Measurements from ENCODE around the gene EYS. TPM values are rescaled to one million over a fixed set of nuclear protein-coding genes. Genes with fewer than 3 reads are reported as not detected.

EYS gene
- total RNA-seq, 1 experiment from 2014 or later = 1.5 TPM

DNA sequence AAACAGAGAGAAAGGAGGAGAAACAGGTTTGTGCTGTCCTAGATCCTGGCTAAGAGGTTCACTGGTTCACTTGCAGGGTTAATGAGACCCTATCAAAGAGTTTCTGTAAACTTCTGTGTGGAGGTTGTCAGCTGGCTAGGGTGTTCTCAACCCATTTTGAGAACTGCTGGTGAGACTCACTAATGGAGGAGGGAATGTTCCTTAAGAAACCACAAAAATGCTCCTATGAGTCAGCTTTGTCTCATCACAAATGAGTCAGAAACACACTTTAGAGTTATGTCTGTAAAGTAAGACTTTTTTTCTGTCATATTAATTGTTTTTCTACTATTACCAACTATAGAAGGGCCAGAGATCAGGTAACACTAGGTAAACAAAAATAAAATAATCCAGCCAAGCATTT, 1187.0 kb downstream of the EYS start:
- no peak for TF ChIP-seq CTCF (IDR thresholded peaks at IDR 0.05; ENCODE audit: unreplicated experiment)
- H3K27me3 Mint-ChIP-seq (ENCODE audit: insufficient read depth, unreplicated experiment) = no peaks in the 10 kb centered on the region
- peak overlapping the region; percentile 93 for H3K27ac Mint-ChIP-seq (ENCODE audit: low read depth, unreplicated experiment)
- H3K9me3 Mint-ChIP-seq (ENCODE audit: unreplicated experiment) = peaks cover 8% of the 10 kb centered on the region
- peak overlapping the region; percentile 4 for H3K4me3 Mint-ChIP-seq (ENCODE audit: unreplicated experiment)
- BruUV-seq (replicated peaks) = no TSS peak
- DNase-seq (ENCODE audit: unreplicated experiment) = peak; percentile 89
- H3K4me1 Mint-ChIP-seq (ENCODE audit: insufficient read depth, unreplicated experiment) = peaks cover 32% of the 10 kb centered on the region
- CTCF ChIA-PET = interaction anchor here (0.6 kb wide), 1 partner anchor 24 kb away, joined by 4 read pairs; no protein-coding TSS in a partner anchor
- H3K36me3 Mint-ChIP-seq (ENCODE audit: insufficient read depth, unreplicated experiment) = no peaks in the 10 kb centered on the region
- POLR2A ChIA-PET = interaction anchor here (0.7 kb wide), 3 partner anchors 12 to 1440 kb away, joined by 3 to 4 read pairs (median 3); no protein-coding TSS in a partner anchor
- intact Hi-C loops (cut with micrococcal nuclease) = no loop called here

GRCh38 chr6:64516393-64516792, 1190.6 kb downstream of the EYS start:
- Mint-ChIP-seq H3K27me3 (ENCODE audit: insufficient read depth, unreplicated experiment) (no peaks in the 10 kb centered on the region), H3K36me3 (ENCODE audit: insufficient read depth, unreplicated experiment) (no peaks in the 10 kb centered on the region), H3K9me3 (ENCODE audit: unreplicated experiment) (peaks cover 8% of the 10 kb centered on the region), H3K4me1 (ENCODE audit: insufficient read depth, unreplicated experiment) (peaks cover 32% of the 10 kb centered on the region), H3K4me3 (ENCODE audit: unreplicated experiment) (no peak overlapping the region), H3K27ac (ENCODE audit: low read depth, unreplicated experiment) (no peak overlapping the region)
- CTCF ChIA-PET = interaction anchor here (0.9 to 1.0 kb wide), 3 partner anchors 9 to 238 kb away, joined by 3 to 4 read pairs (median 4); no protein-coding TSS in a partner anchor
- DNase-seq (ENCODE audit: unreplicated experiment) = no peak
- intact Hi-C loops (cut with micrococcal nuclease) = no loop called here
- no peak for TF ChIP-seq CTCF (IDR thresholded peaks at IDR 0.05; ENCODE audit: unreplicated experiment)
- POLR2A ChIA-PET = interaction anchor here (0.6 to 1.0 kb wide), 2 partner anchors 11 to 283 kb away, joined by 3 to 5 read pairs; no protein-coding TSS in a partner anchor
- no TSS peak for BruUV-seq (replicated peaks)

DNA sequence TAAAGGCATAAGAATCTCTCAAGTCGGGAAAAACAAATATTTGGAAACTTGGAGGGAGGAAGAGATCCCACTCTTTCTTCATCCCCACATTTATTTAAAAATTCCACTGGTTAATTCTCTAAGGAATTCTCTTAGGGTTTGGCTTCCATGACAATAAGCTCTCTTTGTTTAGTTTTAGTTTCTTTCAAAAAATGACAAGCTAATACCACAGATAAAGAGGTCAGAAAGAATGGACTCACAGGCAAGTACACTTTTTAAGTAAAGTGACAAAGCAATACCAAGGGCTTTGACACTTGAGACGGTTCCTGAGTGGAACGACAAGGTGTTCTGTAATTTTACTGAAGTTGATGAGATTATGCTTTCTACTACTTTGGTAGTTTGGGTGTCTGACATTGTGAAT, 1199.4 kb downstream of the EYS start:
- POLR2A ChIA-PET = interaction anchor here (1.0 kb wide), 1 partner anchor 13 kb away, joined by 4 read pairs; no protein-coding TSS in a partner anchor
- Mint-ChIP-seq H3K27ac (ENCODE audit: low read depth, unreplicated experiment) (no peak overlapping the region), H3K4me3 (ENCODE audit: unreplicated experiment) (no peak overlapping the region), H3K4me1 (ENCODE audit: insufficient read depth, unreplicated experiment) (peaks cover 10% of the 10 kb centered on the region), H3K36me3 (ENCODE audit: insufficient read depth, unreplicated experiment) (no peaks in the 10 kb centered on the region), H3K27me3 (ENCODE audit: insufficient read depth, unreplicated experiment) (no peaks in the 10 kb centered on the region), H3K9me3 (ENCODE audit: unreplicated experiment) (no peaks in the 10 kb centered on the region)
- intact Hi-C loops (cut with micrococcal nuclease) = no loop called here
- BruUV-seq (replicated peaks) = no TSS peak
- CTCF ChIA-PET = no interaction called here
- TF ChIP-seq CTCF (IDR thresholded peaks at IDR 0.05; ENCODE audit: unreplicated experiment) = no peak
- DNase-seq (ENCODE audit: unreplicated experiment) = no peak

DNA sequence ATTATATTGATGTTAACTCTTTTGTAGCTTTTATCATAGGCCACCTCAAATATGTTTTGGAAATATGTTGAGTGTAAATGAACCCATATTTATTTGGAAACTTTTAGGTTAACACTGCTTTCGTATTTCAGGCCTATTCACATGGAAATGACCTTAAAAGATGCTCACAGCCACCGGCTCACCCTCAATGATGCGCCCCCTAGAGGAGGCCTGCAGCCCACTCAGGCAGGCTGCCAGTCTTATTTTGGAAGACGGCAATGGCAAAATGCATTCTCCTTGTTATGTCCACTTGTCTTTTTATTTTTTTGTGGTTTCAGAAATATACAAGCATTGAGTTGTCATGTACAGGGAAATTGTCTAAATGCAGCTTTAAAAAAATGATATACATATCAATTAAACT, 1201.7 kb downstream of the EYS start:
- Mint-ChIP-seq H3K36me3 (ENCODE audit: insufficient read depth, unreplicated experiment) (no peaks in the 10 kb centered on the region), H3K27ac (ENCODE audit: low read depth, unreplicated experiment) (no peak overlapping the region), H3K27me3 (ENCODE audit: insufficient read depth, unreplicated experiment) (no peaks in the 10 kb centered on the region), H3K4me1 (ENCODE audit: insufficient read depth, unreplicated experiment) (peaks cover 10% of the 10 kb centered on the region), H3K4me3 (ENCODE audit: unreplicated experiment) (no peak overlapping the region), H3K9me3 (ENCODE audit: unreplicated experiment) (no peaks in the 10 kb centered on the region)
- intact Hi-C loops (cut with micrococcal nuclease) = no loop called here
- ChIA-PET POLR2A (interaction anchor here (1.2 kb wide), 1 partner anchor 11 kb away, joined by 5 read pairs; no protein-coding TSS in a partner anchor), CTCF (interaction anchor here (0.6 to 2.5 kb wide), 3 partner anchors 9 to 16 kb away, joined by 3 to 4 read pairs (median 3); no protein-coding TSS in a partner anchor)
- no TSS peak for BruUV-seq (replicated peaks)
- TF ChIP-seq CTCF (IDR thresholded peaks at IDR 0.05; ENCODE audit: unreplicated experiment) = peak; percentile 22
- DNase-seq (ENCODE audit: unreplicated experiment) = peak; percentile 13

Measured in MCF 10A (cell line).